Lung (tissue), 12 donors: ENCODE measurements around the gene ABLIM2. TPM values are rescaled to one million over a fixed set of nuclear protein-coding genes. Genes with fewer than 3 reads are reported as not detected.

Experiments used
- ATAC-seq: fragments of 200-7000 bp; cut with Tn5 transposase; one replicate; pipeline ENCODE4 v1.9.1; 2020; ENCODE audit warnings: moderate number of reproducible peaks; ENCODE audit not compliant: insufficient read depth, low FRiP score
- DNase-seq, 3 donors: peaks; one replicate each; pipeline ENCODE4 v3.0.0-alpha.2; 2013 to 2017
- H3K27ac ChIP-seq, 2 donors: one replicate each; pipeline ENCODE4 v1.5.1; 2013; ENCODE audit warnings: mild to moderate bottlenecking in 2 of 2, moderate library complexity in 2 of 2, control low read depth in 1 of 2, inconsistent platforms in 1 of 2, low read depth in 1 of 2, low read length in 1 of 2
- H3K27me3 ChIP-seq, 3 donors: one replicate each; pipeline ENCODE4 v1.5.1; 2013; ENCODE audit warnings: low read length in 2 of 3; ENCODE audit not compliant: control insufficient read depth in 3 of 3, insufficient read depth in 3 of 3
- H3K36me3 ChIP-seq, 4 donors: one replicate each; pipeline ENCODE4 v1.5.1; 2013; ENCODE audit warnings: low read length in 4 of 4, mild to moderate bottlenecking in 1 of 4, moderate library complexity in 1 of 4; ENCODE audit not compliant: control insufficient read depth in 4 of 4, insufficient read depth in 4 of 4
- H3K4me1 ChIP-seq, 5 donors: one replicate each; pipeline ENCODE4 v1.5.1; 2013; ENCODE audit warnings: low read length in 5 of 5, mild to moderate bottlenecking in 2 of 5, moderate library complexity in 1 of 5; ENCODE audit not compliant: control insufficient read depth in 5 of 5, insufficient read depth in 5 of 5
- H3K4me3 ChIP-seq: one replicate; pipeline ENCODE4 v1.5.1; 2013; ENCODE audit warnings: mild to moderate bottlenecking, control low read depth, moderate library complexity
- H3K9ac ChIP-seq, 2 donors: one replicate each; pipeline ENCODE4 v1.5.1; 2013; ENCODE audit warnings: low read length in 2 of 2, control low read depth in 1 of 2; ENCODE audit not compliant: insufficient read depth in 1 of 2
- H3K9me3 ChIP-seq, 4 donors: one replicate each; pipeline ENCODE4 v1.5.1; 2013; ENCODE audit warnings: low read length in 3 of 4, mild to moderate bottlenecking in 1 of 4, moderate library complexity in 1 of 4; ENCODE audit not compliant: control insufficient read depth in 4 of 4, insufficient read depth in 3 of 4
- WGBS, 2 donors: extraction: QIAGEN DNeasy Blood & Tissue Kit; methylation state at CpG; one replicate each; pipeline ENCODE4 v1.1.7; 2013; 5-methylcytosine and 5-hydroxymethylcytosine counted together
- polyA plus RNA-seq, 2 donors: library from polyadenylated mRNA; stranded (reverse); fragments of 200-250 nt; gene quantifications; one replicate each; pipeline ENCODE4 v1.2.1, GENCODE V29; 2013
- total RNA-seq, 2 donors: library from RNA; depleted of rRNA in 1 of 2; stranded (reverse); fragments of >200 nt in 1 of 2; gene quantifications; one replicate each; pipeline ENCODE4 v1.2.1, GENCODE V29; 2014 to 2021
- TF ChIP-seq, protein P1 (sequence below): IDR thresholded peaks from 2 replicates; pipeline ENCODE4 v1.5.1; 2012; ENCODE audit warnings: mild to moderate bottlenecking; ENCODE audit errors: control extremely low read depth, extremely low read depth
- donor health status: control.
- donor health status: control.
- donor health status: Bipolar disorder and iron deficiency.
- donor health status: healthy.
- donor health status: DM: yes; HTN: yes; CAD: no.

ABLIM2 gene
- total and polyA plus RNA-seq, 4 donors = 1.7 to 10.9 (median 5.2) TPM

DNA sequence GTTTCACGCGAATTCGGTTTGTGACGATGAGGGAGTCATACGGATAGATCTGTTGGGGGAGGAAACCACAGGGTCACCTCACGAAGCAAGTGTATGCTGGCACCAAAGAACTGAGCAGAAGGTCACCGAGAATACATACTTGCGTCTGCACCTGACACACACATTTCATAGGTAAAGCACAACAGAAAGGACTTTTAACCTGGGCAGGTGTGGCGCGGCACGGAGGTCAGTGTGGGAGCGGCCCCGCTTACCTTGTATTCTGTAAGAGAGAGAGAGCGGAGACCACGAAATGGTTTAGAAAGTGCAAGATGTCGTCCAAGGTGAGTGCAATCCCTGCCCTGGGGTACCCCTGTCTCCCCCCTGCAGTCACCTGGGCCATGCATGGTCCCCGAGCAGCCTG, 175.3 kb downstream of the ABLIM2 start:
- TF ChIP-seq, protein P1, sequence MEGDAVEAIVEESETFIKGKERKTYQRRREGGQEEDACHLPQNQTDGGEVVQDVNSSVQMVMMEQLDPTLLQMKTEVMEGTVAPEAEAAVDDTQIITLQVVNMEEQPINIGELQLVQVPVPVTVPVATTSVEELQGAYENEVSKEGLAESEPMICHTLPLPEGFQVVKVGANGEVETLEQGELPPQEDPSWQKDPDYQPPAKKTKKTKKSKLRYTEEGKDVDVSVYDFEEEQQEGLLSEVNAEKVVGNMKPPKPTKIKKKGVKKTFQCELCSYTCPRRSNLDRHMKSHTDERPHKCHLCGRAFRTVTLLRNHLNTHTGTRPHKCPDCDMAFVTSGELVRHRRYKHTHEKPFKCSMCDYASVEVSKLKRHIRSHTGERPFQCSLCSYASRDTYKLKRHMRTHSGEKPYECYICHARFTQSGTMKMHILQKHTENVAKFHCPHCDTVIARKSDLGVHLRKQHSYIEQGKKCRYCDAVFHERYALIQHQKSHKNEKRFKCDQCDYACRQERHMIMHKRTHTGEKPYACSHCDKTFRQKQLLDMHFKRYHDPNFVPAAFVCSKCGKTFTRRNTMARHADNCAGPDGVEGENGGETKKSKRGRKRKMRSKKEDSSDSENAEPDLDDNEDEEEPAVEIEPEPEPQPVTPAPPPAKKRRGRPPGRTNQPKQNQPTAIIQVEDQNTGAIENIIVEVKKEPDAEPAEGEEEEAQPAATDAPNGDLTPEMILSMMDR = no peak
- H3K4me3 ChIP-seq = no peak overlapping the region
- DNase-seq (no peak), ATAC-seq (no peak)
- no peaks in the 10 kb centered on the region for H3K27me3 ChIP-seq
- H3K9ac ChIP-seq = no peak overlapping the region
- H3K4me1 ChIP-seq = peaks cover 0 to 15% (median 12%) of the 10 kb centered on the region in 5 donors
- H3K36me3 ChIP-seq = no peaks in the 10 kb centered on the region
- H3K27ac ChIP-seq = no peak overlapping the region
- H3K9me3 ChIP-seq = no peaks in the 10 kb centered on the region
- WGBS, 2 donors = 94 to 95% methylated on average over 17 of the region's 17 CpGs

DNA sequence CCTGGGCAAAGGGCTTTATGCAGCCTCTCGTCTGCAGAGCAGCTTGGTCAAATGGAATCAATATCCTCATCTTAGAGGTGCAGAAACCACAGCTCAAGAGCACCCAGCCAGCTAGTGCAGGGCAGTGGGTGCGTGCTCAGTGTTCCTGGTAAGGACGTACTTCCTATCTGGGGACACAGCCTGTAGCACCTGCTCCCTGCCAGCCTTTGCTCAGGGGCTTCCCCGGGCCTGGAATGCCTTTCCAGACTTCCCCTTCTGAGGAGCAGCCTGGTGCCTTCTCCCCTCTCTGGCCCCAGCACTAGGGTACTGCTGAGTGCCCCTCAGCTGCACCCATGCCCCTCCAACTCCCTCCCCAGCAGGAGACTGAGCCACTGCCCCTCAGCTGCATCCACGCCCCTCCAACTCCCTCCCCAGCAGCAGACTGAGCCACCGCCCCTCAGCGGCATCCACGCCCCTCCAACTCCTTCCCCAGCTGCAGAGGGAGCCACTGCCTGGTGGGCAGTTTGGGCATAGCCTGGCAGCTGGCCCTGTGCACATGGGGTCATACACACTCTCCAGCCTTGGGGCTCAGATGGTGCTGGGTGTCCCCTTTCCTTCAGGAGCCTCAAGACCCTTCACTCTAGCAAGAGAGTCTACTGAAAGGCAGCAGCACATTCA, 176.7 kb downstream of the ABLIM2 start:
- Histone ChIP-seq H3K27ac (no peak overlapping the region), H3K4me3 (no peak overlapping the region), H3K4me1 (peaks cover 0 to 21% (median 12%) of the 10 kb centered on the region in 5 donors), H3K9ac (no peak overlapping the region), H3K36me3 (no peaks in the 10 kb centered on the region), H3K27me3 (no peaks in the 10 kb centered on the region), H3K9me3 (no peaks in the 10 kb centered on the region)
- no peak for DNase-seq
- WGBS, 2 donors = 59 to 67% methylated on average over 8 of the region's 8 CpGs
- no peak for ATAC-seq
- TF ChIP-seq, protein P1 = no peak

DNA sequence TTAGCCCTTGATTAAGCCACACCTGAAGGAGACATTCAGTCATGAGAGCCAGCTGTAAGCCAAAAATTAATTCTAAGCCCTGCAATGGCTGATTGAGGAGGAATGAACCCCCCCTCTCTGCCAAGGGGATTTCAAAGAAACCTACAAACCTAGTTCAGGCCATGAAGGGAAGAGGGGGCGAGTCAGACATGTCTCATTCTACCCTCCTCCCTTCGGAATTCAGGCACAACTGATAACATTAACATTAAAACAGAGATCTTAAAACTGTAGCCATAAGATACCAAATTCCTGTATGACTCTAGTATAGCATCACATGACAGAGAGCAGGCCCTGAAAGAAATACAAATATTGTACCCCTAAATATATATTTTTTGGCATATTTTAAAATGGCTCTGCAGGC, 178.6 kb downstream of the ABLIM2 start:
- TF ChIP-seq, protein P1 = no peak
- DNase-seq (no peak), ATAC-seq (no peak)
- Histone ChIP-seq H3K27me3 (no peaks in the 10 kb centered on the region), H3K4me1 (peaks cover 0 to 12% (median 8%) of the 10 kb centered on the region in 5 donors), H3K36me3 (no peaks in the 10 kb centered on the region), H3K9me3 (no peaks in the 10 kb centered on the region), H3K4me3 (no peak overlapping the region), H3K27ac (no peak overlapping the region), H3K9ac (no peak overlapping the region)
- WGBS, 2 donors = 89 to 94% methylated on average over 2 of the region's 2 CpGs

DNA sequence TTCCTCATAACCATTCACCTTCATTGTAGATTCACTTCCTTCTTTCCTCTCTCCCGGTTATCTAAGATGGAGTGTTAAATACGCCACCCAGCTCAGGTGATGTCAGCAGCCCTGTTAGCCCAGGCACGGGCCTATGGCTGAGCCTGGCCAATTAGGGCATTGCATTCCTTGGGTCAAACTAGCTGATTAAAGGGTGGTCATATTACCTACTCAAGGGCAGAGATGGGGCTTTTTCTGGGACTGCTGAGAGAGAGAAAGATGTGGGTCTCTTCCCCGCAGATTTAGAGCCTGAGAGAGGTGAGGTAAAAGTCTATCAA, 179.0 kb downstream of the ABLIM2 start:
- Histone ChIP-seq H3K27ac (no peak overlapping the region), H3K4me3 (no peak overlapping the region), H3K4me1 (peaks cover 0 to 12% (median 8%) of the 10 kb centered on the region in 5 donors), H3K9me3 (no peaks in the 10 kb centered on the region), H3K36me3 (no peaks in the 10 kb centered on the region), H3K27me3 (no peaks in the 10 kb centered on the region), H3K9ac (no peak overlapping the region)
- TF ChIP-seq, protein P1 = no peak
- no peak for DNase-seq
- WGBS, 2 donors = 60 to 77% methylated on average over 4 of the region's 4 CpGs
- ATAC-seq = no peak
